Suprapubic skin (tissue), 4 donors: ENCODE data around the gene PPIF. TPM values are rescaled to one million over a fixed set of nuclear protein-coding genes. Genes with fewer than 3 reads are reported as not detected.

ENCODE experiments used
- DNase-seq, 2 donors: peaks; one replicate each; pipeline ENCODE4 v3.0.0-alpha.2; 2019; ENCODE audit warnings: low spot score in 2 of 2
- H3K27ac ChIP-seq: fragments of 200-600 bp; sonication (generic); one replicate; pipeline ENCODE4 v1.5.1; 2019
- H3K27me3 ChIP-seq: fragments of 200-600 bp; sonication (generic); one replicate; pipeline ENCODE4 v1.5.1; 2019
- H3K36me3 ChIP-seq: fragments of 200-600 bp; sonication (generic); one replicate; pipeline ENCODE4 v1.5.1; 2019
- H3K4me1 ChIP-seq: fragments of 200-600 bp; sonication (generic); one replicate; pipeline ENCODE4 v1.5.1; 2019
- H3K4me3 ChIP-seq: fragments of 200-600 bp; sonication (generic); one replicate; pipeline ENCODE4 v1.5.1; 2019; ENCODE audit warnings: mild to moderate bottlenecking
- H3K9me3 ChIP-seq: fragments of 200-600 bp; sonication (generic); one replicate; pipeline ENCODE4 v1.5.1; 2019
- CTCF ChIP-seq, 2 donors: fragments of 200-600 bp in 1 of 2; fragments of 450-650 bp in 1 of 2; sonication (generic) in 1 of 2; IDR thresholded peaks; one replicate each; pipeline ENCODE4 v1.5.1; 2016 to 2019; ENCODE audit warnings: antibody characterized with exemption in 2 of 2, mild to moderate bottlenecking in 1 of 2, moderate library complexity in 1 of 2
- EP300 ChIP-seq: sonication (generic); formaldehyde crosslinking; IDR thresholded peaks from one replicate; pipeline ENCODE4 v1.6.1; 2017; ENCODE audit warnings: antibody characterized with exemption
- POLR2A ChIP-seq, 2 donors: fragments of 450-650 bp; IDR thresholded peaks; one replicate each; pipeline ENCODE4 v1.6.1; 2017; ENCODE audit warnings: antibody characterized with exemption in 2 of 2, mild to moderate bottlenecking in 2 of 2, moderate library complexity in 2 of 2
- POLR2AphosphoS5 ChIP-seq, 3 donors: sonication (generic); formaldehyde crosslinking; IDR thresholded peaks; one replicate each; pipeline ENCODE4 v1.6.1; 2017; ENCODE audit warnings: antibody characterized with exemption in 3 of 3
- WGBS: methylation state at CpG from one replicate; pipeline ENCODE4 v1.1.5; 2018; 5-methylcytosine and 5-hydroxymethylcytosine counted together
- total RNA-seq, 4 donors: library from RNA; depleted of rRNA; stranded (reverse); fragments of >200 nt; gene quantifications; one replicate each; pipeline ENCODE4 v1.1.0, GENCODE V29; 2016

PPIF gene
- total RNA-seq, 4 donors from 2014 or later, result 41.0 to 92.8 (median 71.1) TPM

GRCh38 chr10:79392506-79393176, 45.4 kb downstream of the PPIF start:
- no peak for TF ChIP-seq EP300
- TF ChIP-seq CTCF (IDR thresholded peaks at IDR 0.05), result no peak
- TF ChIP-seq POLR2A (IDR thresholded peaks at IDR 0.05), result no peak
- no peak for TF ChIP-seq POLR2AphosphoS5 (IDR thresholded peaks at IDR 0.05)
- Histone ChIP-seq H3K36me3 (peaks cover 12% of the 10 kb centered on the region), H3K27ac (no peak overlapping the region), H3K4me3 (no peak overlapping the region), H3K4me1 (peaks cover 24% of the 10 kb centered on the region), H3K27me3 (no peaks in the 10 kb centered on the region), H3K9me3 (no peaks in the 10 kb centered on the region)
- DNase-seq, result peak in 1 of 2 donors; percentile 60
- WGBS, result 76% methylated on average over 6 of the region's 6 CpGs

GRCh38 chr10:79393221-79393923, 46.1 kb downstream of the PPIF start:
- DNase-seq, result peak in 1 of 2 donors; percentile 44
- peaks cover 32% of the 10 kb centered on the region for H3K4me1 ChIP-seq
- WGBS, result 97% methylated on average over 4 of the region's 4 CpGs
- no peak overlapping the region for H3K27ac ChIP-seq
- no peak for TF ChIP-seq POLR2AphosphoS5 (IDR thresholded peaks at IDR 0.05)
- TF ChIP-seq POLR2A (IDR thresholded peaks at IDR 0.05), result no peak
- no peak for TF ChIP-seq CTCF (IDR thresholded peaks at IDR 0.05)
- no peak for TF ChIP-seq EP300
- no peak overlapping the region for H3K4me3 ChIP-seq
- H3K27me3 ChIP-seq, result no peaks in the 10 kb centered on the region
- no peaks in the 10 kb centered on the region for H3K9me3 ChIP-seq
- peaks cover 12% of the 10 kb centered on the region for H3K36me3 ChIP-seq

DNA sequence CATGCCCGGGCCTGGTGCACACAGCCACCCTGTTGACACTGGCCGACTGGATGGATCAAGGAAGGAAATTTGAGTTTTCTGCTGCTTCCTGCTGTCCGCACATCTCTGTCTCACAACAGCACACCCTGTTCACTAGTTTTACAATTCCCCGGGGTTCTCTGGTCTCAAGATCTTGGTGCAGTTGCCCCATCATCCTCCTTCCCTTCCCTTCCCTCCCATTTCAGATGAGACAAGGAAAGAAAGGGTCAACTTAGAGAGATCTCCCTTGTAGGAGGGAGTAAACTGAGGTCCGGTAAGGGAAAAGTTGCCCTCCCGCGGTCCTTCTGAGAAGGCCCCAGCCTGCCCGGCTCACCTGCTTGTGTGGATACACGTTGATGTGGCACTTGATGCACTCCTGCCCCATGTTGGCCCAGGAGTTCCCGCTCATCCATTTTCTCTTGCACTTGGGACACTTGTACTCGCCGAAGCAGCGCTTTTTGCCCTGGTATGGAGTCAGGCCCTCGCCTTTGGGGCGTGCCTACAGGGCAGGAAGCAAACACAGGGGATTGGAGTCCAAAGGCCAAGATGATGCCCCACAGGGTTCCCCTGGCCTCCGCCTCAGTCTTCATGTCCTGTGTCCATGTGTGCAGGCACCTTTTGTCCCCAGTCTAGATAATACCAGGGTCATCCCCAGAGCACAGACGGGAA, 46.8 kb downstream of the PPIF start:
- no peak overlapping the region for H3K27ac ChIP-seq
- no peaks in the 10 kb centered on the region for H3K27me3 ChIP-seq
- H3K4me3 ChIP-seq, result no peak overlapping the region
- TF ChIP-seq POLR2AphosphoS5 (IDR thresholded peaks at IDR 0.05), result no peak
- TF ChIP-seq CTCF (IDR thresholded peaks at IDR 0.05), result no peak
- no peak for TF ChIP-seq POLR2A (IDR thresholded peaks at IDR 0.05)
- no peak for TF ChIP-seq EP300
- 96% methylated on average over 17 of the region's 17 CpGs for WGBS
- H3K36me3 ChIP-seq, result peaks cover 7% of the 10 kb centered on the region
- H3K9me3 ChIP-seq, result no peaks in the 10 kb centered on the region
- peaks cover 39% of the 10 kb centered on the region for H3K4me1 ChIP-seq
- no peak for DNase-seq

DNA sequence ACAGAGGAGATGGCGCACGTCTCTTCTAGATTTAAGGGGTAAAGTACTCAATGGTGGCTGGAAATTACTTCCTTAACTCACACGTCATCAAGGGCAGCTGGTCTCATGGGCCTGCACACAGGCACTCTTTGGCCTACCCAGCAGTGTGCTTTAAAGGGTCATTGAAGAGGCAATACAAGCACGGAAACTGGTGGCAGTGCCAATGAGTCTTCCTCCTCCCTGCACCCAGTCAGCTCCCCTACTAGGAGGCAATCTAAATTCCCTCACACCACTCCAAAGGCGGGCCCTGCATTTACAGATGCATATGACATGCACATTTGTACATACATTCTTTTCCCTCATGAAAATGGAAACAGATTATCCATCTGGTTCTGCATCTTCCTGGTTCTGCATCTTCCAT, 47.4 kb downstream of the PPIF start:
- peaks cover 44% of the 10 kb centered on the region for H3K4me1 ChIP-seq
- TF ChIP-seq EP300 (no peak), POLR2A (IDR thresholded peaks at IDR 0.05) (no peak), POLR2AphosphoS5 (IDR thresholded peaks at IDR 0.05) (no peak), CTCF (IDR thresholded peaks at IDR 0.05) (no peak)
- peaks cover 7% of the 10 kb centered on the region for H3K36me3 ChIP-seq
- DNase-seq, result no peak
- H3K27ac ChIP-seq, result no peak overlapping the region
- no peaks in the 10 kb centered on the region for H3K9me3 ChIP-seq
- no peaks in the 10 kb centered on the region for H3K27me3 ChIP-seq
- H3K4me3 ChIP-seq, result no peak overlapping the region
- 97% methylated on average over 5 of the region's 5 CpGs for WGBS

DNA sequence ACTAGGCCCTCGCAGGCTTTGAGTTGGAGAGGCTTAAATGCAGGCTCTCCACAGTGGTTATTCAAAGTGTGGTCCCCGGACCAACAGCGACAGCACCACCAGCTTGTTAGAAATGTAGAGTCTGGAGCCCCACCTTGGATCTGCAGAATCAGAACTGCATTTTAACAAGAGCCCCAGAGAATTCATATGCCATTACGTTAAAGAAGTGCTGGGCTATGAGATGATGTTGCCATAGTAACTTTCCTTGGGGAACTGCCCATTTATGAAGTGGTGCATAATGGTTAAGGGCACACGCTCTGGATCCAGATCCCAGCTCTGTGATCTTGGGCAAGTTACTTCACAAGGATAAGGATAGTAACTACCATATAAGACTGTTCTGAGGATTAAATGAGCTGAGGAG, 49.3 kb downstream of the PPIF start:
- Histone ChIP-seq H3K36me3 (peaks cover 4% of the 10 kb centered on the region), H3K9me3 (no peaks in the 10 kb centered on the region), H3K4me3 (no peak overlapping the region), H3K4me1 (peaks cover 61% of the 10 kb centered on the region), H3K27me3 (no peaks in the 10 kb centered on the region), H3K27ac (no peak overlapping the region)
- WGBS, result 93% methylated on average over 5 of the region's 5 CpGs
- no peak for DNase-seq
- TF ChIP-seq EP300 (no peak), POLR2AphosphoS5 (IDR thresholded peaks at IDR 0.05) (no peak), CTCF (IDR thresholded peaks at IDR 0.05) (no peak), POLR2A (IDR thresholded peaks at IDR 0.05) (no peak)
